SK-N-SH treated with all-trans-retinoic acid at 6 μM for 48 hours (cell line): ENCODE data around the gene SYNGAP1.
"Not testable (repeated sequence)": the region's sequence is repeated elsewhere in the genome, so short reads cannot be mapped to it uniquely, and the experiment has no call there.

Source experiments
- CREB5 ChIP-seq: fragments of 250-450 bp; sonication (Bioruptor Pico); IDR thresholded peaks from 2 replicates; pipeline ENCODE4 v1.5.1; 2020; ENCODE audit warnings: low read depth, mild to moderate bottlenecking, moderate library complexity
- CSDC2 ChIP-seq: fragments of 250-450 bp; sonication (Bioruptor Pico); IDR thresholded peaks from 2 replicates; pipeline ENCODE4 v1.5.0; 2020; ENCODE audit warnings: mild to moderate bottlenecking, moderate library complexity
- ESRRG ChIP-seq: fragments of 250-450 bp; sonication (Bioruptor Pico); IDR thresholded peaks from 2 replicates; pipeline ENCODE4 v1.6.1; 2021; ENCODE audit warnings: mild to moderate bottlenecking
- PPARA ChIP-seq: fragments of 250-450 bp; sonication (Bioruptor Pico); IDR thresholded peaks from 2 replicates; pipeline ENCODE4 v1.5.0; 2020; ENCODE audit warnings: mild to moderate bottlenecking, borderline replicate concordance
- RARB ChIP-seq: fragments of 250-450 bp; sonication (Bioruptor Pico); IDR thresholded peaks from 2 replicates; pipeline ENCODE4 v1.8.0; 2021; ENCODE audit warnings: mild to moderate bottlenecking, moderate library complexity
- ZC3H10 ChIP-seq: fragments of 250-450 bp; sonication (Bioruptor Pico); IDR thresholded peaks from 2 replicates; pipeline ENCODE4 v1.5.1; 2021; ENCODE audit warnings: mild to moderate bottlenecking, moderate library complexity
- ZFP30 ChIP-seq: fragments of 450-650 bp; formaldehyde crosslinking; IDR thresholded peaks from 2 replicates; pipeline ENCODE4 v1.5.0; 2022; ENCODE audit warnings: mild to moderate bottlenecking, moderate library complexity
- TF ChIP-seq, protein P1 (sequence below): fragments of 250-450 bp; sonication (Bioruptor Pico); IDR thresholded peaks from 2 replicates; pipeline ENCODE4 v1.8.0; 2020; ENCODE audit warnings: mild to moderate bottlenecking, moderate library complexity, borderline replicate concordance

DNA sequence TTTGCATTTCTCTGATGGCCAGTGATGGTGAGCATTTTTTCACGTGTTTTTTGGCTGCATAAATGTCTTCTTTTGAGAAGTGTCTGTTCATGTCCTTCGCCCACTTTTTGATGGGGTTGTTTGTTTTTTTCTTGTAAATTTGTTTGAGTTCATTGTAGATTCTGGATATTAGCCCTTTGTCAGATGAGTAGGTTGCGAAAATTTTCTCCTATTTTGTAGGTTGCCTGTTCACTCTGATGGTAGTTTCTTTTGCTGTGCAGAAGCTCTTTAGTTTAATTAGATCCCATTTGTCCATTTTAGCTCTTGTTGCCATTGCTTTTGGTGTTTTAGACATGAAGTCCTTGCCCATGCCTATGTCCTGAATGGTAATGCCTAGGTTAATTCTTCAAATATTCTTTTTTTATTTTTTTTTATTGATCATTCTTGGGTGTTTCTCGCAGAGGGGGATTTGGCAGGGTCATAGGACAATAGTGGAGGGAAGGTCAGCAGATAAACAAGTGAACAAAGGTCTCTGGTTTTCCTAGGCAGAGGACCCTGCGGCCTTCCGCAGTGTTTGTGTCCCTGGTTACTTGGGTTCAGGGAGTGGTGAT is 64.9 kb downstream of the SYNGAP1 start:
- TF ChIP-seq RARB (CRISPR knock-in tag); CREB5 (CRISPR knock-in tag); CSDC2 (CRISPR knock-in tag); ESRRG (CRISPR knock-in tag); PPARA (CRISPR knock-in tag); ZFP30; ZC3H10 (CRISPR knock-in tag): not testable (repeated sequence)
- TF ChIP-seq, protein P1, sequence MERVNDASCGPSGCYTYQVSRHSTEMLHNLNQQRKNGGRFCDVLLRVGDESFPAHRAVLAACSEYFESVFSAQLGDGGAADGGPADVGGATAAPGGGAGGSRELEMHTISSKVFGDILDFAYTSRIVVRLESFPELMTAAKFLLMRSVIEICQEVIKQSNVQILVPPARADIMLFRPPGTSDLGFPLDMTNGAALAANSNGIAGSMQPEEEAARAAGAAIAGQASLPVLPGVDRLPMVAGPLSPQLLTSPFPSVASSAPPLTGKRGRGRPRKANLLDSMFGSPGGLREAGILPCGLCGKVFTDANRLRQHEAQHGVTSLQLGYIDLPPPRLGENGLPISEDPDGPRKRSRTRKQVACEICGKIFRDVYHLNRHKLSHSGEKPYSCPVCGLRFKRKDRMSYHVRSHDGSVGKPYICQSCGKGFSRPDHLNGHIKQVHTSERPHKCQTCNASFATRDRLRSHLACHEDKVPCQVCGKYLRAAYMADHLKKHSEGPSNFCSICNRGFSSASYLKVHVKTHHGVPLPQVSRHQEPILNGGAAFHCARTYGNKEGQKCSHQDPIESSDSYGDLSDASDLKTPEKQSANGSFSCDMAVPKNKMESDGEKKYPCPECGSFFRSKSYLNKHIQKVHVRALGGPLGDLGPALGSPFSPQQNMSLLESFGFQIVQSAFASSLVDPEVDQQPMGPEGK (CRISPR knock-in tag), result not testable (repeated sequence)
